IMR-90 (cell line): ENCODE measurements around the gene IL4. TPM values are rescaled to one million over a fixed set of nuclear protein-coding genes. Genes with fewer than 3 reads are reported as not detected.

ENCODE experiments used
- ATAC-seq: fragments of 200-7000 bp; cut with Tn5 transposase; 2 replicates; pipeline ENCODE4 v1.9.1; 2020; ENCODE audit warnings: low read depth, mild to moderate bottlenecking, moderate library complexity
- BruUV-seq: library from RNA; stranded (reverse); fragments of 400-500 nt; replicated peaks from 2 replicates; lab custom pipeline; 2021; lab: Mats Ljungman, UMichigan
- CTCF ChIA-PET: fragments of 300-600 bp; formaldehyde crosslinking; extraction: SDS; loops from one replicate; lab custom pipeline; 2021; ENCODE audit warnings: antibody characterized with exemption; lab: Yijun Ruan, JAX
- POLR2A ChIA-PET: fragments of 300-600 bp; sonication (Branson Sonifier 250); formaldehyde crosslinking; loops from one replicate; lab custom pipeline; 2022; ENCODE audit warnings: antibody characterized with exemption; ENCODE audit not compliant: unreplicated experiment; lab: Charles Lee
- DNase-seq: peaks from one replicate; pipeline ENCODE4 v3.0.0; 2013
- H2AFZ ChIP-seq: replicated peaks from 2 replicates; pipeline ENCODE3; 2013; ENCODE audit warnings: low read length, mild to moderate bottlenecking; ENCODE audit not compliant: poor library complexity
- H2AK5ac ChIP-seq: 2 replicates; pipeline ENCODE4 v1.6.1; 2013; ENCODE audit warnings: low read depth, low read length, inconsistent platforms
- H2AK9ac ChIP-seq: replicated peaks from 2 replicates; pipeline ENCODE3; 2013; ENCODE audit warnings: mild to moderate bottlenecking, low read depth, low read length, moderate library complexity; ENCODE audit not compliant: poor library complexity
- H2BK120ac ChIP-seq: 2 replicates; pipeline ENCODE4 v1.6.1; 2013; ENCODE audit warnings: low read depth, low read length, inconsistent platforms
- H2BK15ac ChIP-seq: 3 replicates; pipeline ENCODE4 v1.6.1; 2013; ENCODE audit warnings: low read depth, low read length, inconsistent platforms
- H2BK20ac ChIP-seq: 2 replicates; pipeline ENCODE4 v1.6.1; 2013; ENCODE audit warnings: low read depth, mild to moderate bottlenecking, inconsistent platforms, low read length, moderate library complexity
- H2BK5ac ChIP-seq: 2 replicates; pipeline ENCODE4 v1.6.1; 2013; ENCODE audit warnings: mild to moderate bottlenecking, low read depth, low read length, inconsistent platforms; ENCODE audit not compliant: poor library complexity, severe bottlenecking
- H3K14ac ChIP-seq: replicated peaks from 2 replicates; pipeline ENCODE4 v1.6.1; 2013; ENCODE audit warnings: low read depth, low read length, inconsistent platforms
- H3K18ac ChIP-seq: 2 replicates; pipeline ENCODE4 v1.6.1; 2013; ENCODE audit warnings: low read depth, low read length, control low read depth
- H3K23ac ChIP-seq: 2 replicates; pipeline ENCODE4 v1.6.1; 2013; ENCODE audit warnings: low read depth, low read length, inconsistent platforms
- H3K27ac ChIP-seq: 2 replicates; pipeline ENCODE4 v1.5.1; 2013; ENCODE audit warnings: mild to moderate bottlenecking, control low read depth, low read length; ENCODE audit not compliant: insufficient read depth
- H3K27me3 ChIP-seq: 2 replicates; pipeline ENCODE4 v1.6.1; 2013; ENCODE audit warnings: low read length; ENCODE audit not compliant: control insufficient read depth, insufficient read depth
- H3K36me3 ChIP-seq: 2 replicates; pipeline ENCODE4 v1.6.1; 2013; ENCODE audit warnings: low read length, mixed read lengths; ENCODE audit not compliant: control insufficient read depth, insufficient read depth
- H3K4ac ChIP-seq: 2 replicates; pipeline ENCODE4 v1.6.1; 2013; ENCODE audit warnings: low read depth, low read length, inconsistent platforms
- H3K4me1 ChIP-seq: 2 replicates; pipeline ENCODE4 v1.6.1; 2013; ENCODE audit warnings: low read length, mixed read lengths; ENCODE audit not compliant: control insufficient read depth, insufficient read depth
- H3K4me2 ChIP-seq: 2 replicates; pipeline ENCODE4 v1.6.1; 2013; ENCODE audit warnings: low read depth, mild to moderate bottlenecking, control low read depth, low read length, moderate library complexity
- H3K4me3 ChIP-seq: 2 replicates; pipeline ENCODE4 v1.5.1; 2013; ENCODE audit warnings: low read depth, mild to moderate bottlenecking, control low read depth, low read length, moderate library complexity; ENCODE audit not compliant: insufficient read depth
- H3K56ac ChIP-seq: 2 replicates; pipeline ENCODE4 v1.6.1; 2013; ENCODE audit warnings: low read length, inconsistent platforms; ENCODE audit not compliant: insufficient read depth; ENCODE audit errors: extremely low read depth
- H3K79me1 ChIP-seq, 2 experiments: 2 replicates each; pipeline ENCODE4 v1.6.1; 2013; ENCODE audit warnings: low read length in 2 of 2, inconsistent platforms in 1 of 2, low read depth in 1 of 2
- H3K9ac ChIP-seq: 2 replicates; pipeline ENCODE4 v1.6.1; 2013; ENCODE audit warnings: low read depth, low read length, control low read depth
- H3K9me1 ChIP-seq: 2 replicates; pipeline ENCODE4 v1.6.1; 2013; ENCODE audit warnings: low read length, inconsistent platforms; ENCODE audit not compliant: insufficient read depth
- H3K9me3 ChIP-seq: 2 replicates; pipeline ENCODE4 v1.6.1; 2013; ENCODE audit warnings: low read length; ENCODE audit not compliant: control insufficient read depth, insufficient read depth
- H4K20me1 ChIP-seq: 2 replicates; pipeline ENCODE4 v1.6.1; 2013; ENCODE audit warnings: low read length, inconsistent platforms; ENCODE audit not compliant: insufficient read depth
- H4K5ac ChIP-seq: 2 replicates; pipeline ENCODE4 v1.6.1; 2013; ENCODE audit warnings: mild to moderate bottlenecking, low read depth, low read length, control low read depth
- H4K8ac ChIP-seq, 2 experiments: 2 replicates each; pipeline ENCODE4 v1.6.1; 2013; ENCODE audit warnings: low read depth in 2 of 2, low read length in 2 of 2, control low read depth in 1 of 2, inconsistent platforms in 1 of 2
- H4K91ac ChIP-seq: 2 replicates; pipeline ENCODE4 v1.6.1; 2013; ENCODE audit warnings: low read depth, low read length, inconsistent platforms; ENCODE audit not compliant: insufficient read depth
- BHLHE40 ChIP-seq: fragments of 150-350 bp; IDR thresholded peaks from 2 replicates; pipeline ENCODE4 v1.6.1; 2016; ENCODE audit warnings: mild to moderate bottlenecking, low read depth, low read length
- CEBPB ChIP-seq: IDR thresholded peaks from 2 replicates; pipeline ENCODE4 v1.6.1; 2012; ENCODE audit warnings: low read depth, low read length, improper control_type of control experiment
- CHD1 ChIP-seq: IDR thresholded peaks from 2 replicates; pipeline ENCODE4 v1.6.1; 2012; ENCODE audit warnings: low read depth, low read length, improper control_type of control experiment
- CTCF ChIP-seq: conservative IDR thresholded peaks from 2 replicates; pipeline ENCODE4 v1.5.1; 2012; ENCODE audit warnings: mild to moderate bottlenecking, low read depth, low read length, improper control_type of control experiment
- ELK1 ChIP-seq: fragments of 150-350 bp; IDR thresholded peaks from 2 replicates; pipeline ENCODE4 v1.6.1; 2016; ENCODE audit warnings: low read depth, mild to moderate bottlenecking, low read length, moderate library complexity, borderline replicate concordance
- FOS ChIP-seq: fragments of 150-350 bp; IDR thresholded peaks from 2 replicates; pipeline ENCODE4 v1.6.1; 2016; ENCODE audit warnings: low read depth, low read length
- MAZ ChIP-seq: IDR thresholded peaks from 2 replicates; pipeline ENCODE4 v1.6.1; 2012; ENCODE audit warnings: low read depth, mild to moderate bottlenecking, low read length, improper control_type of control experiment, moderate library complexity, borderline replicate concordance
- MXI1 ChIP-seq: IDR thresholded peaks from 2 replicates; pipeline ENCODE4 v1.6.1; 2012; ENCODE audit warnings: low read depth, mild to moderate bottlenecking, low read length, moderate library complexity, borderline replicate concordance
- NFE2L2 ChIP-seq: fragments of 150-350 bp; IDR thresholded peaks from 2 replicates; pipeline ENCODE4 v1.6.1; 2016; ENCODE audit warnings: low read depth, mild to moderate bottlenecking, low read length
- POLR2A ChIP-seq: IDR thresholded peaks from 2 replicates; pipeline ENCODE4 v1.6.1; 2012; ENCODE audit warnings: mild to moderate bottlenecking, low read depth, low read length
- RAD21 ChIP-seq: IDR thresholded peaks from 2 replicates; pipeline ENCODE4 v1.6.1; 2012; ENCODE audit warnings: low read length, improper control_type of control experiment
- RCOR1 ChIP-seq: IDR thresholded peaks from 2 replicates; pipeline ENCODE4 v1.6.1; 2012; ENCODE audit warnings: mild to moderate bottlenecking, low read length, improper control_type of control experiment; ENCODE audit not compliant: insufficient replicate concordance
- RFX5 ChIP-seq: IDR thresholded peaks from 2 replicates; pipeline ENCODE4 v1.8.0; 2012; ENCODE audit warnings: low read depth, mild to moderate bottlenecking, low read length, moderate library complexity
- SMC3 ChIP-seq: fragments of 150-350 bp; IDR thresholded peaks from 2 replicates; pipeline ENCODE4 v1.6.1; 2016; ENCODE audit warnings: low read depth, mild to moderate bottlenecking, antibody characterized with exemption, low read length, moderate library complexity
- USF2 ChIP-seq: fragments of 150-350 bp; IDR thresholded peaks from 2 replicates; pipeline ENCODE4 v1.6.1; 2017; ENCODE audit warnings: mild to moderate bottlenecking, antibody characterized with exemption, low read length, low read depth
- WGBS, 2 experiments: methylation state at CpG; one replicate each; pipeline versions ENCODE4 v1.1.5 to v1.1.7; 2013; ENCODE audit warnings: missing lambda C conversion rate in 2 of 2; ENCODE audit not compliant: insufficient read length in 1 of 2; ENCODE audit errors: extremely low coverage in 2 of 2; 5-methylcytosine and 5-hydroxymethylcytosine counted together
- dilution Hi-C: fragments of 300-500 bp; cut with HindIII; formaldehyde crosslinking; loops from one replicate; pipeline ENCODE4 v1.14.3; 2018; ENCODE audit warnings: low sequenced_read_pairs; ENCODE audit not compliant: unreplicated experiment
- in situ Hi-C: fragments of 300-500 bp; cut with MboI; formaldehyde crosslinking; loops from 3 replicates; pipeline ENCODE4 v1.14.3; 2019; ENCODE audit warnings: low sequenced_read_pairs, inconsistent platforms, mixed read lengths
- intact Hi-C: fragments of 100-400 bp; cut with micrococcal nuclease; formaldehyde crosslinking; loops from 2 replicates; pipeline ENCODE4 v1.10.0; 2022
- polyA plus RNA-seq, 3 experiments: library from polyadenylated mRNA; depleted of rRNA; stranded (reverse); fragments of >200 nt; gene quantifications; 2 replicates each; pipeline ENCODE4 v1.2.3, GENCODE V29; 2012; ENCODE audit warnings: low replicate concordance in 1 of 3
- total RNA-seq: library from RNA; depleted of rRNA; stranded (reverse); fragments of >200 nt; gene quantifications from 2 replicates; pipeline ENCODE4 v1.2.3, GENCODE V29; 2012

Gene IL4
- total and polyA plus RNA-seq, 2 of the 4 experiments (the other 2 are of a cell fraction): not detected

- no peak overlapping the region for H3K9ac ChIP-seq
- H3K4me1 ChIP-seq: peaks cover 18% of the 10 kb centered on the region
- H3K4me2 ChIP-seq: no peak overlapping the region
- dilution Hi-C loops: no loop called here
- no peak overlapping the region for H2AK9ac ChIP-seq
- H4K8ac ChIP-seq: peak overlapping the region; percentile 45 to 73; a peak in 1 of 4 replicates
- no peak for ATAC-seq
- H2AK5ac ChIP-seq: peak overlapping the region; percentile 67
- peak overlapping the region; percentile 21 for H3K18ac ChIP-seq
- no peaks in the 10 kb centered on the region for H3K36me3 ChIP-seq
- H3K9me1 ChIP-seq: peaks cover 25% of the 10 kb centered on the region
- in situ Hi-C loops: no loop called here
- H2BK120ac ChIP-seq: peak overlapping the region; percentile 94
- no peaks in the 10 kb centered on the region for H4K20me1 ChIP-seq
- peak overlapping the region; percentile 34; the same call in 1 of the 2 replicates for H4K5ac ChIP-seq
- H2BK5ac ChIP-seq: peak overlapping the region; percentile 76
- no peaks in the 10 kb centered on the region for H3K79me1 ChIP-seq
- no peaks in the 10 kb centered on the region for H3K9me3 ChIP-seq
- ChIA-PET CTCF (interaction anchor here (1.0 kb wide), 1 partner anchor 10 kb away, joined by 3 read pairs; no protein-coding TSS in a partner anchor), POLR2A (no interaction called here)
- peak overlapping the region; percentile 97; the same call in 2 of the 3 replicates for H2BK15ac ChIP-seq
- H4K91ac ChIP-seq: peak overlapping the region; percentile 77
- H3K4me3 ChIP-seq: no peak overlapping the region
- H3K56ac ChIP-seq: no peak overlapping the region
- peak overlapping the region; percentile 44 for H3K14ac ChIP-seq
- BruUV-seq: no TSS peak
- peak overlapping the region; percentile 88 for H2BK20ac ChIP-seq
- intact Hi-C loops: no loop called here
- H3K23ac ChIP-seq: 0 out of 2 replicates have a peak overlapping the region, but pooled peaks have one; percentile 12
- DNase-seq: no peak
- peak overlapping the region; percentile 51 for H3K4ac ChIP-seq
- H3K27ac ChIP-seq: no peak overlapping the region
- H3K27me3 ChIP-seq: no peaks in the 10 kb centered on the region
- H2AFZ ChIP-seq: peak overlapping the region; percentile 9
- no CpG with 5 or more reads among the region's 11 CpGs for WGBS, 2 experiments
- no peak for TF ChIP-seq ELK1
- no peak for TF ChIP-seq USF2
- no peak for TF ChIP-seq MXI1
- TF ChIP-seq CHD1: no peak
- TF ChIP-seq CTCF: no peak
- TF ChIP-seq BHLHE40: no peak
- no peak for TF ChIP-seq CEBPB
- no peak for TF ChIP-seq RAD21
- no peak for TF ChIP-seq MAZ
- no peak for TF ChIP-seq SMC3
- no peak for TF ChIP-seq NFE2L2
- TF ChIP-seq RFX5: no peak
- TF ChIP-seq RCOR1: no peak
- TF ChIP-seq FOS: no peak
- no peak for TF ChIP-seq POLR2A
Observed at GRCh38 chr5:132675936-132676689, 2.3 kb downstream of the IL4 start.
